ENCODE measurements around the gene WNT1.

The WNT1 gene

DNA sequence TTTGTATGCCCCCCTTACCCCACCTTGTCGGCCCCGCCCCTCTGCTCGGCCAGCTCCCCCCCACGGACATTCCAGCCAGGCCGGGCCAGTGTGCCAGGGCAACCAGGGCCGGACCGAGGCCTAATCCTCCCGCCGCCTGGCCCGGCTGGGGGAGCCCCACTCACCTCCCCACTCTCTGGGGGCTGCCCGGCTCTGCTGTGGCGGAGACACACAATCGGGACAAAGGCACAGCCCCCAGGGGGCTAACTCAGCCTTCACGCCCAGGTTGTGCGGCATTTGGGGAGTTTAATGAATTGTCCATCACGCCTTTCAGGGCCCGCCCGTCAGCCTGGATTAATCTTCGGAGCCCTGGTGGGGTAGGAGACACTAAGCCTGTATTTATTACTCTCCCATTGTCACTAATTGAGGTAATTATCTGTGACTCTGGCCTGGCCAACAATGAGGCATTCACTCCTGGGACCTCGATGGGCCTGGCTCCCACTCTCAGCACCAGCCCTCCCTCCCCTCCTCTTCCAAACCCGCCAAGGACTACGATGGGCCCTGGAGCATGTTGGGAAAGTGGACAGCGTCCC, 8.7 kb downstream of the WNT1 start:
- no peaks in the 10 kb centered on the region for H3K9me2 ChIP-seq (replicated peaks; ENCODE audit: insufficient read depth, low read length)
- H3K4me1 ChIP-seq (ENCODE audit: low read length), result no peaks in the 10 kb centered on the region
- H3K4me2 ChIP-seq (ENCODE audit: low read depth, low read length), result no peak overlapping the region
- H3K9ac ChIP-seq (ENCODE audit: low read length), result no peak overlapping the region
- H3K27ac ChIP-seq (ENCODE audit: low read length), result no peak overlapping the region
- H4K20me1 ChIP-seq (ENCODE audit: insufficient read depth, low read length), result no peaks in the 10 kb centered on the region
- peaks cover 58% of the 10 kb centered on the region for H3K27me3 ChIP-seq (replicated peaks; ENCODE audit: insufficient read depth, low read length)
- H2AFZ ChIP-seq (ENCODE audit: low read length), result no peak overlapping the region
- H3K79me2 ChIP-seq (ENCODE audit: low read length), result no peaks in the 10 kb centered on the region
- no peak for DNase-seq
- H3F3A ChIP-seq (ENCODE audit: insufficient read depth, low read length), result no peaks in the 10 kb centered on the region
- H3K36me3 ChIP-seq (replicated peaks; ENCODE audit: insufficient read depth, low read length), result no peaks in the 10 kb centered on the region
- TF ChIP-seq EZH2 (optimal IDR thresholded peaks at IDR 0.05; ENCODE audit: low read depth, low read length) (no peak), EZH2phosphoT487 (IDR thresholded peaks at IDR 0.05; ENCODE audit: low read length) (no peak)
- TF ChIP-seq, protein P1, sequence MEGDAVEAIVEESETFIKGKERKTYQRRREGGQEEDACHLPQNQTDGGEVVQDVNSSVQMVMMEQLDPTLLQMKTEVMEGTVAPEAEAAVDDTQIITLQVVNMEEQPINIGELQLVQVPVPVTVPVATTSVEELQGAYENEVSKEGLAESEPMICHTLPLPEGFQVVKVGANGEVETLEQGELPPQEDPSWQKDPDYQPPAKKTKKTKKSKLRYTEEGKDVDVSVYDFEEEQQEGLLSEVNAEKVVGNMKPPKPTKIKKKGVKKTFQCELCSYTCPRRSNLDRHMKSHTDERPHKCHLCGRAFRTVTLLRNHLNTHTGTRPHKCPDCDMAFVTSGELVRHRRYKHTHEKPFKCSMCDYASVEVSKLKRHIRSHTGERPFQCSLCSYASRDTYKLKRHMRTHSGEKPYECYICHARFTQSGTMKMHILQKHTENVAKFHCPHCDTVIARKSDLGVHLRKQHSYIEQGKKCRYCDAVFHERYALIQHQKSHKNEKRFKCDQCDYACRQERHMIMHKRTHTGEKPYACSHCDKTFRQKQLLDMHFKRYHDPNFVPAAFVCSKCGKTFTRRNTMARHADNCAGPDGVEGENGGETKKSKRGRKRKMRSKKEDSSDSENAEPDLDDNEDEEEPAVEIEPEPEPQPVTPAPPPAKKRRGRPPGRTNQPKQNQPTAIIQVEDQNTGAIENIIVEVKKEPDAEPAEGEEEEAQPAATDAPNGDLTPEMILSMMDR (IDR thresholded peaks at IDR 0.05; ENCODE audit: low read length), result no peak
- H3K4me3 ChIP-seq (ENCODE audit: low read length), result no peak overlapping the region
- H3K9me3 ChIP-seq (replicated peaks; ENCODE audit: insufficient read depth, low read length), result no peaks in the 10 kb centered on the region

DNA sequence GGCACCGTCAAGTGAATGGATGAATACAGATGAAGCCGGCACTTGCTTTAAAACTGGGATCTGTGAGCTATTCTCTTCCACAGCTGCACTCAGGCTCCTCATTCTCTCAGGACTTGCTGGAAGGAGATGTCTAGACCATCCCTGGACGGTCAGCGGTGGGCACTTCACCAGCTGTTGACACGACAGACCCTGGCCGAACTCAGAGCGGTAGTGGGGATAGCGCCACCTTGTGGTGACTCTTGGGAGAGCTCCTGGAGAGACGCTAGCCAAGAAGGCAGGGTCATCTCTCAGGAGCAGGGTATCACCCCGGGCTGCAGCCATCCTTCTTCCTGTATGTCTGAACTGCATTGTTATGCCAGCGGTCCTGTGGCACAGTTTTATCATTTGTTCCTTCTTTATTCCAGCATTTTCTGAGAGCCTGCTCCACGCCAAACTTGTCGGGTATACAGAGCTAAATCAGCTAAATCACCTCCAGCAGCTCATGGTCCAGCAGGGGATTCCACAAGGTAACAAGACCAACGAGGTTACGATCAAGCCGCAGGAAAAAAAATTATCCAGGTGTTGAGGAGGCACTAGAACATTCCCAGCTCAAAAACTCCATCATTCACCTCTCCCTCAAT, 10.0 kb downstream of the WNT1 start:
- Histone ChIP-seq H3K9me3 (replicated peaks; ENCODE audit: insufficient read depth, low read length) (no peaks in the 10 kb centered on the region), H3K9me2 (replicated peaks; ENCODE audit: insufficient read depth, low read length) (no peaks in the 10 kb centered on the region), H3F3A (ENCODE audit: insufficient read depth, low read length) (no peaks in the 10 kb centered on the region), H3K4me3 (ENCODE audit: low read length) (no peak overlapping the region), H4K20me1 (ENCODE audit: insufficient read depth, low read length) (no peaks in the 10 kb centered on the region), H3K4me1 (ENCODE audit: low read length) (no peaks in the 10 kb centered on the region), H3K9ac (ENCODE audit: low read length) (no peak overlapping the region), H3K27ac (ENCODE audit: low read length) (no peak overlapping the region), H3K4me2 (ENCODE audit: low read depth, low read length) (peak overlapping the region; percentile 61; the same call in 1 of the 2 replicates), H3K36me3 (replicated peaks; ENCODE audit: insufficient read depth, low read length) (no peaks in the 10 kb centered on the region), H3K27me3 (replicated peaks; ENCODE audit: insufficient read depth, low read length) (peaks cover 46% of the 10 kb centered on the region), H2AFZ (ENCODE audit: low read length) (0 out of 2 replicates have a peak overlapping the region, but pooled peaks have one; percentile 38), H3K79me2 (ENCODE audit: low read length) (no peaks in the 10 kb centered on the region)
- DNase-seq, result peak; percentile 64
- TF ChIP-seq, protein P1 (IDR thresholded peaks at IDR 0.05; ENCODE audit: low read length), result peak; percentile 98
- TF ChIP-seq EZH2 (optimal IDR thresholded peaks at IDR 0.05; ENCODE audit: low read depth, low read length), result no peak
- TF ChIP-seq EZH2phosphoT487 (IDR thresholded peaks at IDR 0.05; ENCODE audit: low read length), result no peak

DNA sequence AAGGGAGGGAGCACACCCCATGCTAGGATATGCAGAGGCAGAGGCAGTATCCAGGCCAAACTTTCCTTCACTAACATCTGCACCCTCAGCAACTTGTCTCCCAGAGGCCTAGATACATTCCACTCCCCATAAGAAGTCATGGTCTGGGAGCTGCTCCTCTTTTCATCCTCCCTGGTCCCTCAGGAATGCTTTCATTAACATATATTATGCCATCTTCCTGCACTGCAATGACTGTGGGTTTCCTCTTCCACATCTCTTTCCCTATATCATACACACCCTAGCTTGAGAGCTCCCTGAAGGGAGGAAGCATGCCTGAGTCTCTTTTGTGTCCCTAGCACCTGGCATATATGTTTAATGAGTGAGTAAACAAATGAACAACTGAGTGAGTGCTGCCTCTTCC, 12.4 kb downstream of the WNT1 start:
- no peak overlapping the region for H2AFZ ChIP-seq (ENCODE audit: low read length)
- no peak overlapping the region for H3K4me3 ChIP-seq (ENCODE audit: low read length)
- H3K9me3 ChIP-seq (replicated peaks; ENCODE audit: insufficient read depth, low read length), result no peaks in the 10 kb centered on the region
- H3F3A ChIP-seq (ENCODE audit: insufficient read depth, low read length), result no peaks in the 10 kb centered on the region
- TF ChIP-seq EZH2phosphoT487 (IDR thresholded peaks at IDR 0.05; ENCODE audit: low read length) (no peak), EZH2 (optimal IDR thresholded peaks at IDR 0.05; ENCODE audit: low read depth, low read length) (no peak)
- TF ChIP-seq, protein P1 (IDR thresholded peaks at IDR 0.05; ENCODE audit: low read length), result no peak
- no peak overlapping the region for H3K27ac ChIP-seq (ENCODE audit: low read length)
- H3K27me3 ChIP-seq (replicated peaks; ENCODE audit: insufficient read depth, low read length), result peaks cover 28% of the 10 kb centered on the region
- H3K4me1 ChIP-seq (ENCODE audit: low read length), result no peaks in the 10 kb centered on the region
- no peaks in the 10 kb centered on the region for H4K20me1 ChIP-seq (ENCODE audit: insufficient read depth, low read length)
- no peak overlapping the region for H3K4me2 ChIP-seq (ENCODE audit: low read depth, low read length)
- no peaks in the 10 kb centered on the region for H3K36me3 ChIP-seq (replicated peaks; ENCODE audit: insufficient read depth, low read length)
- peak; percentile 0 for DNase-seq
- H3K79me2 ChIP-seq (ENCODE audit: low read length), result no peaks in the 10 kb centered on the region
- no peak overlapping the region for H3K9ac ChIP-seq (ENCODE audit: low read length)
- no peaks in the 10 kb centered on the region for H3K9me2 ChIP-seq (replicated peaks; ENCODE audit: insufficient read depth, low read length)
